WTC11 (cell line): ENCODE measurements around the gene LAMC2. TPM values are rescaled to one million over a fixed set of nuclear protein-coding genes. Genes with fewer than 3 reads are reported as not detected.

Experiments
- ATAC-seq: fragments of 200-7000 bp; cut with Tn5 transposase; 2 replicates; pipeline ENCODE4 v1.10.0; 2021; ENCODE audit warnings: mild to moderate bottlenecking, moderate library complexity
- CTCF ChIA-PET: fragments of 300-600 bp; sonication (Branson Sonifier 250); formaldehyde crosslinking; loops from one replicate; lab custom pipeline; 2021; ENCODE audit warnings: antibody characterized with exemption; lab: Charles Lee
- POLR2A ChIA-PET: fragments of 350-600 bp; sonication (Branson Sonifier 250); formaldehyde crosslinking; loops from one replicate; lab custom pipeline; 2021; ENCODE audit warnings: antibody characterized with exemption; lab: Charles Lee
- DNase-seq: peaks from one replicate; pipeline ENCODE4 v3.0.0; 2021; ENCODE audit warnings: low spot score
- H3K27ac Mint-ChIP-seq: 2 replicates; pipeline ENCODE4 v1.8.0; 2021; ENCODE audit warnings: mixed read lengths
- H3K27me3 Mint-ChIP-seq: 2 replicates; pipeline ENCODE4 v1.8.0; 2021; ENCODE audit warnings: low read depth, mild to moderate bottlenecking, moderate library complexity, mixed read lengths
- H3K36me3 Mint-ChIP-seq: 2 replicates; pipeline ENCODE4 v1.8.0; 2021; ENCODE audit warnings: mixed read lengths
- H3K4me1 Mint-ChIP-seq: 2 replicates; pipeline ENCODE4 v1.8.0; 2022; ENCODE audit warnings: mixed read lengths
- H3K4me3 Mint-ChIP-seq: 2 replicates; pipeline ENCODE4 v1.8.0; 2021; ENCODE audit warnings: mild to moderate bottlenecking, moderate library complexity, mixed read lengths
- H3K9me3 Mint-ChIP-seq: 2 replicates; pipeline ENCODE4 v1.8.0; 2021; ENCODE audit warnings: mixed read lengths
- ATF3 ChIP-seq: sonication (generic); formaldehyde crosslinking; conservative IDR thresholded peaks from 2 replicates; pipeline ENCODE4 v1.8.1; 2022; ENCODE audit warnings: mild to moderate bottlenecking, missing genetic modification reagents
- CBFB ChIP-seq: sonication (generic); formaldehyde crosslinking; IDR thresholded peaks from 2 replicates; pipeline ENCODE4 v1.8.1; 2022; ENCODE audit warnings: mild to moderate bottlenecking, low read depth, missing genetic modification reagents
- CTCF ChIP-seq: fragments of 200-600 bp; IDR thresholded peaks from 2 replicates; pipeline ENCODE4 v1.8.0; 2022; ENCODE audit warnings: antibody characterized with exemption
- ETV6 ChIP-seq: sonication (generic); formaldehyde crosslinking; IDR thresholded peaks from 2 replicates; pipeline ENCODE4 v1.8.1; 2022; ENCODE audit warnings: mild to moderate bottlenecking, missing genetic modification reagents
- GTF2I ChIP-seq: fragments of 250-450 bp; sonication (Bioruptor Pico); conservative IDR thresholded peaks from 2 replicates; pipeline ENCODE4 v1.4.0; 2021; ENCODE audit warnings: mild to moderate bottlenecking
- NR3C1 ChIP-seq: sonication (generic); formaldehyde crosslinking; conservative IDR thresholded peaks from 2 replicates; pipeline ENCODE4 v1.8.1; 2023; ENCODE audit warnings: low read depth, mild to moderate bottlenecking, missing genetic modification reagents
- OVOL2 ChIP-seq: fragments of 250-450 bp; sonication (Bioruptor Pico); IDR thresholded peaks from 2 replicates; pipeline ENCODE4 v1.9.0; 2021; ENCODE audit warnings: mild to moderate bottlenecking, borderline replicate concordance
- PRRX2 ChIP-seq: fragments of 250-450 bp; sonication (Bioruptor Pico); IDR thresholded peaks from 2 replicates; pipeline ENCODE4 v1.8.0; 2021; ENCODE audit warnings: mild to moderate bottlenecking
- SOX15 ChIP-seq: fragments of 250-450 bp; sonication (Bioruptor Pico); IDR thresholded peaks from 2 replicates; pipeline ENCODE4 v1.9.0; 2021; ENCODE audit warnings: mild to moderate bottlenecking
- TEAD1 ChIP-seq: sonication (generic); formaldehyde crosslinking; IDR thresholded peaks from 2 replicates; pipeline ENCODE4 v1.8.0; 2022; ENCODE audit warnings: mild to moderate bottlenecking, missing genetic modification reagents
- TEAD4 ChIP-seq: sonication (generic); formaldehyde crosslinking; IDR thresholded peaks from 2 replicates; pipeline ENCODE4 v1.8.0; 2022; ENCODE audit warnings: mild to moderate bottlenecking, missing genetic modification reagents
- ZNF219 ChIP-seq: sonication (generic); formaldehyde crosslinking; IDR thresholded peaks from 2 replicates; pipeline ENCODE4 v1.8.0; 2023; ENCODE audit warnings: missing genetic modification reagents, mild to moderate bottlenecking, borderline replicate concordance
- ZNF317 ChIP-seq: sonication (generic); formaldehyde crosslinking; IDR thresholded peaks from 2 replicates; pipeline ENCODE4 v1.8.1; 2023; ENCODE audit warnings: low read depth, mild to moderate bottlenecking, moderate library complexity, missing genetic modification reagents, borderline replicate concordance
- ZNF416 ChIP-seq: fragments of 250-450 bp; sonication (Bioruptor Pico); IDR thresholded peaks from 2 replicates; pipeline ENCODE4 v1.9.0; 2021; ENCODE audit warnings: mild to moderate bottlenecking, inconsistent platforms
- ZNF425 ChIP-seq: fragments of 250-450 bp; sonication (Bioruptor Pico); conservative IDR thresholded peaks from 2 replicates; pipeline ENCODE4 v1.9.0; 2021; ENCODE audit warnings: mild to moderate bottlenecking
- ZSCAN18 ChIP-seq: fragments of 250-450 bp; sonication (Bioruptor Pico); IDR thresholded peaks from 2 replicates; pipeline ENCODE4 v2.1.2; 2022; ENCODE audit warnings: mild to moderate bottlenecking, moderate library complexity
- total RNA-seq: library from RNA; stranded (reverse); gene quantifications from 3 replicates; pipeline ENCODE4 v1.2.3, GENCODE V29; 2021
- TF ChIP-seq, protein P1 (sequence below): sonication (generic); formaldehyde crosslinking; IDR thresholded peaks from 2 replicates; pipeline ENCODE4 v1.8.1; 2022; ENCODE audit warnings: mild to moderate bottlenecking, moderate library complexity, missing genetic modification reagents
- TF ChIP-seq, protein P2 (sequence below): sonication (generic); formaldehyde crosslinking; IDR thresholded peaks from 2 replicates; pipeline ENCODE4 v1.8.1; 2022; ENCODE audit warnings: low read depth, mild to moderate bottlenecking, moderate library complexity, missing genetic modification reagents, borderline replicate concordance
- TF ChIP-seq, protein P3 (sequence below): sonication (generic); formaldehyde crosslinking; IDR thresholded peaks from 2 replicates; pipeline ENCODE4 v1.8.0; 2023; ENCODE audit warnings: missing genetic modification reagents

LAMC2 gene
- total RNA-seq, 1 experiment from 2014 or later: 7.9 TPM

DNA sequence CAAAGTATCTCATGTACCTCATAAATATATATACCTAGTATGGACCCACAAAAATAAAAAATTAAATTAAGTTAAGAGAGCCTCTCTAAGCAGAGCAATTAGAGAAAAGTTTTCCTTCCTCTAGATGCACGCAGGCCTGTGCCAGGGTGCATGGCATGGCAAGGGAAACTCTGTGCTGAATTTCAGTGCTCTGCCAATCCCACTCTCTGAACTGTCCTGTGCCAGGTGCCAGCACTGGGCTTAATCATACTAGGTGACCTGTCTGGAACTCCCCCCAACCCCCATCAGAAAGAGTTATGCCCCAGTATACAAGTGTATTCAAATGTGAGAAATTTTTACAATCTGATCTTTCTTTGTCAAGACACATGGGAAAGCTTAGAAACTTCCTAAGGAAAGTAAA, 10.4 kb upstream of the LAMC2 start:
- ChIA-PET CTCF (no interaction called here), POLR2A (no interaction called here)
- H3K4me3 Mint-ChIP-seq: no peak overlapping the region
- no peaks in the 10 kb centered on the region for H3K27me3 Mint-ChIP-seq
- DNase-seq (no peak), ATAC-seq (no peak)
- no peaks in the 10 kb centered on the region for H3K36me3 Mint-ChIP-seq
- no peak overlapping the region; the same call in 1 of the 2 replicates for H3K27ac Mint-ChIP-seq
- H3K4me1 Mint-ChIP-seq: peaks cover 14% of the 10 kb centered on the region
- TF ChIP-seq, protein P1, sequence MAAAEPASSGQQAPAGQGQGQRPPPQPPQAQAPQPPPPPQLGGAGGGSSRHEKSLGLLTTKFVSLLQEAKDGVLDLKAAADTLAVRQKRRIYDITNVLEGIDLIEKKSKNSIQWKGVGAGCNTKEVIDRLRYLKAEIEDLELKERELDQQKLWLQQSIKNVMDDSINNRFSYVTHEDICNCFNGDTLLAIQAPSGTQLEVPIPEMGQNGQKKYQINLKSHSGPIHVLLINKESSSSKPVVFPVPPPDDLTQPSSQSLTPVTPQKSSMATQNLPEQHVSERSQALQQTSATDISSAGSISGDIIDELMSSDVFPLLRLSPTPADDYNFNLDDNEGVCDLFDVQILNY (CRISPR knock-in tag): no peak
- H3K9me3 Mint-ChIP-seq: peaks cover 4% of the 10 kb centered on the region

DNA sequence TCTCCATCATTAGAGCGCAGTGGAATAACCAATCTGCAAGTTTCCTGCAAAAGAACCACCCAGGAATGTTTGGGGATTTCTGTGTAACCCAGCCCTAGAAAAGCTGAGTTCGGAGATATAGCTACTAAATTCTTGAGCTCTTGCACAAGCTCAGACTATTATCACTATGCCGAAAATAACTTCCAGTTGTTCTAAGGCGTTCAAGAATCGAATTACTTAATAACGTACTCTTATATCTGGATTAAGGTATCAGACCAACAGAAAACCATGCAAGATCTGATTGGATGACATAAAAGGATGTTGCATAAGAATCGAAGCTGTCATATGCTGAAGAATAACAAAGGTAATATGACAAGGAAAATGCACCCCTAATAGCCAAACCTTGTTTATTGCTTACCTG, 7.5 kb upstream of the LAMC2 start:
- peaks cover 4% of the 10 kb centered on the region for H3K9me3 Mint-ChIP-seq
- TF ChIP-seq ZNF219 (CRISPR knock-in tag) (no peak), ZNF317 (no peak), GTF2I (CRISPR knock-in tag) (no peak), TEAD1 (CRISPR knock-in tag) (no peak), NR3C1 (no peak), ATF3 (CRISPR knock-in tag) (no peak), ZNF425 (CRISPR knock-in tag) (no peak), OVOL2 (CRISPR knock-in tag) (no peak), CTCF (no peak)
- TF ChIP-seq, protein P2, sequence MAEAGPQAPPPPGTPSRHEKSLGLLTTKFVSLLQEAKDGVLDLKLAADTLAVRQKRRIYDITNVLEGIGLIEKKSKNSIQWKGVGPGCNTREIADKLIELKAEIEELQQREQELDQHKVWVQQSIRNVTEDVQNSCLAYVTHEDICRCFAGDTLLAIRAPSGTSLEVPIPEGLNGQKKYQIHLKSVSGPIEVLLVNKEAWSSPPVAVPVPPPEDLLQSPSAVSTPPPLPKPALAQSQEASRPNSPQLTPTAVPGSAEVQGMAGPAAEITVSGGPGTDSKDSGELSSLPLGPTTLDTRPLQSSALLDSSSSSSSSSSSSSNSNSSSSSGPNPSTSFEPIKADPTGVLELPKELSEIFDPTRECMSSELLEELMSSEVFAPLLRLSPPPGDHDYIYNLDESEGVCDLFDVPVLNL: no peak
- ChIA-PET CTCF (no interaction called here), POLR2A (no interaction called here)
- H3K27me3 Mint-ChIP-seq: no peaks in the 10 kb centered on the region
- peaks cover 18% of the 10 kb centered on the region for H3K4me1 Mint-ChIP-seq
- no peak overlapping the region for H3K27ac Mint-ChIP-seq
- no peak for DNase-seq
- no peaks in the 10 kb centered on the region for H3K36me3 Mint-ChIP-seq
- ATAC-seq: no peak
- H3K4me3 Mint-ChIP-seq: no peak overlapping the region

- peaks cover 4% of the 10 kb centered on the region for H3K9me3 Mint-ChIP-seq
- DNase-seq (no peak), ATAC-seq (no peak)
- H3K4me1 Mint-ChIP-seq: peaks cover 18% of the 10 kb centered on the region
- no peak overlapping the region for H3K27ac Mint-ChIP-seq
- ChIA-PET POLR2A (no interaction called here), CTCF (no interaction called here)
- no peak overlapping the region for H3K4me3 Mint-ChIP-seq
- H3K27me3 Mint-ChIP-seq: no peaks in the 10 kb centered on the region
- no peak for TF ChIP-seq TEAD4
- TF ChIP-seq ZNF416 (CRISPR knock-in tag): no peak
- no peak for TF ChIP-seq SOX15 (CRISPR knock-in tag)
- no peak for TF ChIP-seq OVOL2 (CRISPR knock-in tag)
- H3K36me3 Mint-ChIP-seq: no peaks in the 10 kb centered on the region
Measured at GRCh38 chr1:183179033-183179432, 7.0 kb upstream of the LAMC2 start.

GRCh38 chr1:183180218-183180617, 5.8 kb upstream of the LAMC2 start:
- ATAC-seq (no peak), DNase-seq (no peak)
- no peak overlapping the region for H3K4me3 Mint-ChIP-seq
- H3K36me3 Mint-ChIP-seq: no peaks in the 10 kb centered on the region
- no peak for TF ChIP-seq ZSCAN18 (CRISPR knock-in tag)
- TF ChIP-seq, protein P3, sequence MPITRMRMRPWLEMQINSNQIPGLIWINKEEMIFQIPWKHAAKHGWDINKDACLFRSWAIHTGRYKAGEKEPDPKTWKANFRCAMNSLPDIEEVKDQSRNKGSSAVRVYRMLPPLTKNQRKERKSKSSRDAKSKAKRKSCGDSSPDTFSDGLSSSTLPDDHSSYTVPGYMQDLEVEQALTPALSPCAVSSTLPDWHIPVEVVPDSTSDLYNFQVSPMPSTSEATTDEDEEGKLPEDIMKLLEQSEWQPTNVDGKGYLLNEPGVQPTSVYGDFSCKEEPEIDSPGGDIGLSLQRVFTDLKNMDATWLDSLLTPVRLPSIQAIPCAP: no peak
- TF ChIP-seq PRRX2 (CRISPR knock-in tag): no peak
- TF ChIP-seq, protein P1 (CRISPR knock-in tag): no peak
- no peak for TF ChIP-seq ETV6 (CRISPR knock-in tag)
- no peak for TF ChIP-seq CBFB
- H3K4me1 Mint-ChIP-seq: peaks cover 18% of the 10 kb centered on the region
- H3K9me3 Mint-ChIP-seq: no peaks in the 10 kb centered on the region
- CTCF ChIA-PET: no interaction called here
- POLR2A ChIA-PET: no interaction called here
- H3K27me3 Mint-ChIP-seq: no peaks in the 10 kb centered on the region
- H3K27ac Mint-ChIP-seq: no peak overlapping the region
